Effector memory CD8-positive, alpha-beta T cell (primary cell): ENCODE data around the gene CLPSL1.
A peak's percentile ranks its signal among the peaks of the same experiment; 100 is the strongest.
"Not testable (repeated sequence)": the region's sequence is repeated elsewhere in the genome, so short reads cannot be mapped to it uniquely, and the experiment has no call there.

Experiments
- ATAC-seq: fragments of 150-1000 bp; cut with Tn5 transposase; replicated peaks from 2 replicates; pipeline ENCODE4 v1.10.0; 2021; ENCODE audit warnings: mild to moderate bottlenecking, moderate library complexity
- DNase-seq, 3 experiments: peaks; one replicate each; pipeline ENCODE4 v3.0.0; 2021
- H3K27ac Mint-ChIP-seq, 2 donors: one replicate each; pipeline ENCODE4 v1.8.0; 2022; ENCODE audit warnings: mild to moderate bottlenecking in 2 of 2, mixed read lengths in 2 of 2, moderate library complexity in 2 of 2
- H3K27me3 Mint-ChIP-seq, 2 donors: one replicate each; pipeline ENCODE4 v1.8.0; 2022; ENCODE audit warnings: mixed read lengths in 2 of 2
- H3K36me3 Mint-ChIP-seq: one replicate; pipeline ENCODE4 v1.8.0; 2022; ENCODE audit warnings: mild to moderate bottlenecking, moderate library complexity, mixed read lengths; ENCODE audit not compliant: insufficient read depth
- H3K4me1 Mint-ChIP-seq, 2 donors: one replicate each; pipeline ENCODE4 v1.8.0; 2022; ENCODE audit warnings: low read depth in 2 of 2, mixed read lengths in 2 of 2
- H3K4me3 Mint-ChIP-seq, 2 donors: one replicate each; pipeline ENCODE4 v1.8.0; 2022; ENCODE audit warnings: mild to moderate bottlenecking in 2 of 2, mixed read lengths in 2 of 2, moderate library complexity in 2 of 2
- H3K9me3 Mint-ChIP-seq, 2 donors: one replicate each; pipeline ENCODE4 v1.8.0; 2022; ENCODE audit warnings: mixed read lengths in 2 of 2
- total RNA-seq, 9 experiments: gene quantifications; one replicate each; lab custom pipeline; 2026; lab: John Stamatoyannopoulos, UW

CLPSL1 gene
- 0 reads per million in 9 experiments for total RNA-seq

- ATAC-seq (no peak), DNase-seq (no peak)
- Mint-ChIP-seq H3K27me3 (peaks cover 54 to 84% of the 10 kb centered on the region in 2 donors), H3K27ac (no peak within 1 kb of the TSS), H3K36me3 (no peaks in the 10 kb centered on the region), H3K9me3 (no peaks in the 10 kb centered on the region), H3K4me3 (no peak within 1 kb of the TSS), H3K4me1 (peaks cover 6 to 7% of the 10 kb centered on the region in 2 donors)
These were observed at the start of gene CLPSL1 for GRCh38 chr6:35780719-35781118. TSS of gene CLPSL1 (plus strand) at chr6:35781019. CDS start at chr6:35781111, 92 bp downstream.

- H3K36me3 Mint-ChIP-seq, result peaks cover 14% of the 10 kb centered on the region
- ATAC-seq, result peak; percentile 45
- H3K27me3 Mint-ChIP-seq, result no peaks in the 10 kb centered on the region
- H3K4me1 Mint-ChIP-seq, result peaks cover 58 to 67% of the 10 kb centered on the region in 2 donors
- H3K9me3 Mint-ChIP-seq, result no peaks in the 10 kb centered on the region
- peak overlapping the region; percentile 90 to 95 for H3K27ac Mint-ChIP-seq
- peak; percentile 89 to 94 (median 93) for DNase-seq
- peak overlapping the region; percentile 86 to 87 for H3K4me3 Mint-ChIP-seq
These were observed 49.4 kb upstream of the CLPSL1 start for GRCh38 chr6:35731414-35731735.

GRCh38 chr6:35731736-35732532 is 48.9 kb upstream of the CLPSL1 start:
- ATAC-seq, result peak; percentile 54
- no peaks in the 10 kb centered on the region for H3K9me3 Mint-ChIP-seq
- H3K27me3 Mint-ChIP-seq, result no peaks in the 10 kb centered on the region
- H3K27ac Mint-ChIP-seq, result peak overlapping the region; percentile 90 to 95
- peak overlapping the region; percentile 86 to 87 for H3K4me3 Mint-ChIP-seq
- H3K4me1 Mint-ChIP-seq, result peaks cover 53 to 63% of the 10 kb centered on the region in 2 donors
- DNase-seq, result peak; percentile 89 to 92 (median 91)
- peaks cover 10% of the 10 kb centered on the region for H3K36me3 Mint-ChIP-seq

- Mint-ChIP-seq H3K36me3 (peaks cover 5% of the 10 kb centered on the region), H3K27me3 (no peaks in the 10 kb centered on the region), H3K4me1 (peaks cover 48 to 57% of the 10 kb centered on the region in 2 donors), H3K4me3 (no peak overlapping the region), H3K9me3 (no peaks in the 10 kb centered on the region), H3K27ac (no peak overlapping the region)
- DNase-seq, result no peak
- no peak for ATAC-seq
These were observed 47.2 kb upstream of the CLPSL1 start for GRCh38 chr6:35733633-35734032.

- H3K27me3 Mint-ChIP-seq, result not testable (repeated sequence)
These were observed 46.5 kb upstream of the CLPSL1 start for GRCh38 chr6:35734319-35734718.

GRCh38 chr6:35735452-35735851 is 45.4 kb upstream of the CLPSL1 start:
- H3K9me3 Mint-ChIP-seq, result no peaks in the 10 kb centered on the region
- H3K4me3 Mint-ChIP-seq, result no peak overlapping the region
- H3K27me3 Mint-ChIP-seq, result no peaks in the 10 kb centered on the region
- H3K4me1 Mint-ChIP-seq, result peaks cover 36 to 39% of the 10 kb centered on the region in 2 donors
- DNase-seq, result no peak
- peaks cover 8% of the 10 kb centered on the region for H3K36me3 Mint-ChIP-seq
- H3K27ac Mint-ChIP-seq, result no peak overlapping the region
- no peak for ATAC-seq

More at GRCh38 chr6:35734319-35734718, 46.5 kb upstream of the CLPSL1 start:
- peaks cover 42 to 50% of the 10 kb centered on the region in 2 donors for H3K4me1 Mint-ChIP-seq
- not testable (repeated sequence) for H3K36me3 Mint-ChIP-seq, H3K4me3 Mint-ChIP-seq, ATAC-seq, H3K27ac Mint-ChIP-seq, H3K9me3 Mint-ChIP-seq, DNase-seq

GRCh38 chr6:35736253-35736894 is 44.4 kb upstream of the CLPSL1 start:
- DNase-seq (peak; percentile 85 to 88 (median 88)), ATAC-seq (peak; percentile 37)
- peaks cover 7% of the 10 kb centered on the region for H3K36me3 Mint-ChIP-seq
- no peak overlapping the region for H3K4me3 Mint-ChIP-seq
- H3K27ac Mint-ChIP-seq, result no peak overlapping the region
- H3K27me3 Mint-ChIP-seq, result no peaks in the 10 kb centered on the region
- no peaks in the 10 kb centered on the region for H3K9me3 Mint-ChIP-seq
- H3K4me1 Mint-ChIP-seq, result peaks cover 34 to 35% of the 10 kb centered on the region in 2 donors

- no peak for ATAC-seq
- peaks cover 2% of the 10 kb centered on the region for H3K36me3 Mint-ChIP-seq
- H3K27ac Mint-ChIP-seq, result peak within 1 kb of the TSS; percentile 6 to 79
- H3K4me1 Mint-ChIP-seq, result peaks cover 31 to 33% of the 10 kb centered on the region in 2 donors
- DNase-seq, result no peak
- H3K9me3 Mint-ChIP-seq, result no peaks in the 10 kb centered on the region
- H3K27me3 Mint-ChIP-seq, result no peaks in the 10 kb centered on the region
- peak within 1 kb of the TSS in 1 of 2 donors; percentile 42 for H3K4me3 Mint-ChIP-seq
These were observed 43.8 kb upstream of the CLPSL1 start, which contains the start of gene ARMC12 for GRCh38 chr6:35736982-35737412. TSS of gene ARMC12 (plus strand) at chr6:35737032. CDS start at chr6:35737109, 77 bp downstream.

GRCh38 chr6:35737413-35738211 is 43.2 kb upstream of the CLPSL1 start:
- ATAC-seq, result peak; percentile 73
- Mint-ChIP-seq H3K27ac (peak overlapping the region; percentile 6 to 79), H3K4me1 (peaks cover 25 to 28% of the 10 kb centered on the region in 2 donors), H3K27me3 (peaks cover 0 to 1% of the 10 kb centered on the region in 2 donors), H3K9me3 (no peaks in the 10 kb centered on the region), H3K36me3 (peaks cover 2% of the 10 kb centered on the region), H3K4me3 (peak overlapping the region in 1 of 2 donors; percentile 42)
- peak; percentile 37 to 41 (median 37) for DNase-seq

- ATAC-seq, result no peak
- H3K9me3 Mint-ChIP-seq, result no peaks in the 10 kb centered on the region
- peaks cover 17 to 19% of the 10 kb centered on the region in 2 donors for H3K4me1 Mint-ChIP-seq
- no peak overlapping the region for H3K27ac Mint-ChIP-seq
- DNase-seq, result no peak
- peaks cover 0 to 5% of the 10 kb centered on the region in 2 donors for H3K27me3 Mint-ChIP-seq
- H3K36me3 Mint-ChIP-seq, result peaks cover 5% of the 10 kb centered on the region
- H3K4me3 Mint-ChIP-seq, result no peak overlapping the region
These were observed 40.9 kb upstream of the CLPSL1 start for GRCh38 chr6:35739645-35740524.

- Mint-ChIP-seq H3K9me3 (no peaks in the 10 kb centered on the region), H3K4me1 (peaks cover 0 to under 1% of the 10 kb centered on the region in 2 donors)
- ATAC-seq, result no peak
These were observed 38.0 kb upstream of the CLPSL1 start for GRCh38 chr6:35742842-35743241.

GRCh38 chr6:35745509-35745908 is 35.3 kb upstream of the CLPSL1 start:
- DNase-seq (no peak), ATAC-seq (no peak)
- Mint-ChIP-seq H3K4me1 (no peaks in the 10 kb centered on the region), H3K9me3 (peaks cover 0 to 3% of the 10 kb centered on the region in 2 donors), H3K27me3 (peaks cover 0 to 5% of the 10 kb centered on the region in 2 donors), H3K36me3 (peaks cover 3% of the 10 kb centered on the region), H3K27ac (no peak overlapping the region), H3K4me3 (no peak overlapping the region)

More at GRCh38 chr6:35742842-35743241, 38.0 kb upstream of the CLPSL1 start:
- no peak for DNase-seq
- Mint-ChIP-seq H3K27ac (no peak overlapping the region), H3K36me3 (peaks cover 5% of the 10 kb centered on the region), H3K4me3 (no peak overlapping the region), H3K27me3 (peaks cover 0 to 5% of the 10 kb centered on the region in 2 donors)
